ENCODE results near the gene EIF4EBP2. TPM values are rescaled to one million over a fixed set of nuclear protein-coding genes. Genes with fewer than 3 reads are reported as not detected.

EIF4EBP2 gene
- total and polyA plus RNA-seq, 4 donors, result 25.7 to 70.0 (median 33.0) TPM

DNA sequence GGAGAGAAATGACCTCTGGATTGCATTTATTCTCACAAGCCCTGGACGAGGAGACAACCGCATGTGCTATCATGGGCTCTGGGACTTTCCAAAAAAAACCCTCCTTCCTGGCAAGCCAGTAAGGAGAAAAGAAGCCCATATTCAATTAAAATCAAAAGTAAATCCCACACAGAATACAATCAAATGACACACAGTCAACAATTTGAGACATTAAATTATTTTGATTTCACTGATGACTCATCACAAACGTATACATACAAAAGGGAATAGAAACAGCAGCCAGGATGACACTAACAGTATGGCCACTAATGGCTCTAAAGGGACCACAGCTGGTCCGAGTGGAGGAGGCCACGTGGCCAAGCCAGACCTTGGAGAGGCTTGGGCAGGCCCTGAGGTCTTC, 46.4 kb upstream of the EIF4EBP2 start:
- Histone ChIP-seq H3K27me3 (ENCODE audit: control insufficient read depth in 4 of 4, insufficient read depth in 4 of 4, low read length in 3 of 4) (no peaks in the 10 kb centered on the region), H3K36me3 (ENCODE audit: control insufficient read depth in 4 of 4, insufficient read depth in 3 of 4, low read depth in 1 of 4, low read length in 3 of 4) (no peaks in the 10 kb centered on the region), H3K9me3 (ENCODE audit: control insufficient read depth in 4 of 4, low read length in 3 of 4) (no peaks in the 10 kb centered on the region), H3K27ac (ENCODE audit: low read depth in 1 of 2, low read length in 2 of 2) (no peak overlapping the region), H3K4me3 (ENCODE audit: low read depth in 1 of 3, low read length in 3 of 3) (no peak overlapping the region), H3K4me1 (ENCODE audit: control insufficient read depth in 4 of 4, insufficient read depth in 4 of 4, low read length in 3 of 4) (peaks cover 3 to 17% (median 10%) of the 10 kb centered on the region in 4 donors), H3K9ac (ENCODE audit: low read depth in 1 of 2, low read length in 2 of 2) (no peak overlapping the region)
- TF ChIP-seq GABPA (IDR thresholded peaks at IDR 0.05 in 1 of 2, conservative IDR thresholded peaks at IDR 0.05 in 1 of 2) (no peak), TAF1 (conservative IDR thresholded peaks at IDR 0.05) (no peak), FOXA1 (IDR thresholded peaks at IDR 0.05) (no peak), YY1 (IDR thresholded peaks at IDR 0.05) (no peak), SP1 (IDR thresholded peaks at IDR 0.05) (no peak), HNF4A (conservative IDR thresholded peaks at IDR 0.05) (no peak), HNF4G (IDR thresholded peaks at IDR 0.05) (no peak), RAD21 (IDR thresholded peaks at IDR 0.05) (no peak), FOXA2 (IDR thresholded peaks at IDR 0.05) (no peak)
- TF ChIP-seq, protein P1, sequence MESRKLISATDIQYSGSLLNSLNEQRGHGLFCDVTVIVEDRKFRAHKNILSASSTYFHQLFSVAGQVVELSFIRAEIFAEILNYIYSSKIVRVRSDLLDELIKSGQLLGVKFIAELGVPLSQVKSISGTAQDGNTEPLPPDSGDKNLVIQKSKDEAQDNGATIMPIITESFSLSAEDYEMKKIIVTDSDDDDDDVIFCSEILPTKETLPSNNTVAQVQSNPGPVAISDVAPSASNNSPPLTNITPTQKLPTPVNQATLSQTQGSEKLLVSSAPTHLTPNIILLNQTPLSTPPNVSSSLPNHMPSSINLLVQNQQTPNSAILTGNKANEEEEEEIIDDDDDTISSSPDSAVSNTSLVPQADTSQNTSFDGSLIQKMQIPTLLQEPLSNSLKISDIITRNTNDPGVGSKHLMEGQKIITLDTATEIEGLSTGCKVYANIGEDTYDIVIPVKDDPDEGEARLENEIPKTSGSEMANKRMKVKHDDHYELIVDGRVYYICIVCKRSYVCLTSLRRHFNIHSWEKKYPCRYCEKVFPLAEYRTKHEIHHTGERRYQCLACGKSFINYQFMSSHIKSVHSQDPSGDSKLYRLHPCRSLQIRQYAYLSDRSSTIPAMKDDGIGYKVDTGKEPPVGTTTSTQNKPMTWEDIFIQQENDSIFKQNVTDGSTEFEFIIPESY (IDR thresholded peaks at IDR 0.05), result no peak
- TF ChIP-seq, protein P2, sequence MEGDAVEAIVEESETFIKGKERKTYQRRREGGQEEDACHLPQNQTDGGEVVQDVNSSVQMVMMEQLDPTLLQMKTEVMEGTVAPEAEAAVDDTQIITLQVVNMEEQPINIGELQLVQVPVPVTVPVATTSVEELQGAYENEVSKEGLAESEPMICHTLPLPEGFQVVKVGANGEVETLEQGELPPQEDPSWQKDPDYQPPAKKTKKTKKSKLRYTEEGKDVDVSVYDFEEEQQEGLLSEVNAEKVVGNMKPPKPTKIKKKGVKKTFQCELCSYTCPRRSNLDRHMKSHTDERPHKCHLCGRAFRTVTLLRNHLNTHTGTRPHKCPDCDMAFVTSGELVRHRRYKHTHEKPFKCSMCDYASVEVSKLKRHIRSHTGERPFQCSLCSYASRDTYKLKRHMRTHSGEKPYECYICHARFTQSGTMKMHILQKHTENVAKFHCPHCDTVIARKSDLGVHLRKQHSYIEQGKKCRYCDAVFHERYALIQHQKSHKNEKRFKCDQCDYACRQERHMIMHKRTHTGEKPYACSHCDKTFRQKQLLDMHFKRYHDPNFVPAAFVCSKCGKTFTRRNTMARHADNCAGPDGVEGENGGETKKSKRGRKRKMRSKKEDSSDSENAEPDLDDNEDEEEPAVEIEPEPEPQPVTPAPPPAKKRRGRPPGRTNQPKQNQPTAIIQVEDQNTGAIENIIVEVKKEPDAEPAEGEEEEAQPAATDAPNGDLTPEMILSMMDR (IDR thresholded peaks at IDR 0.05; ENCODE audit: low read depth, low read length, missing input control), result no peak
- TF ChIP-seq, protein P3, sequence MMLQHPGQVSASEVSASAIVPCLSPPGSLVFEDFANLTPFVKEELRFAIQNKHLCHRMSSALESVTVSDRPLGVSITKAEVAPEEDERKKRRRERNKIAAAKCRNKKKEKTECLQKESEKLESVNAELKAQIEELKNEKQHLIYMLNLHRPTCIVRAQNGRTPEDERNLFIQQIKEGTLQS (IDR thresholded peaks at IDR 0.05), result no peak
- TF ChIP-seq, protein P4, sequence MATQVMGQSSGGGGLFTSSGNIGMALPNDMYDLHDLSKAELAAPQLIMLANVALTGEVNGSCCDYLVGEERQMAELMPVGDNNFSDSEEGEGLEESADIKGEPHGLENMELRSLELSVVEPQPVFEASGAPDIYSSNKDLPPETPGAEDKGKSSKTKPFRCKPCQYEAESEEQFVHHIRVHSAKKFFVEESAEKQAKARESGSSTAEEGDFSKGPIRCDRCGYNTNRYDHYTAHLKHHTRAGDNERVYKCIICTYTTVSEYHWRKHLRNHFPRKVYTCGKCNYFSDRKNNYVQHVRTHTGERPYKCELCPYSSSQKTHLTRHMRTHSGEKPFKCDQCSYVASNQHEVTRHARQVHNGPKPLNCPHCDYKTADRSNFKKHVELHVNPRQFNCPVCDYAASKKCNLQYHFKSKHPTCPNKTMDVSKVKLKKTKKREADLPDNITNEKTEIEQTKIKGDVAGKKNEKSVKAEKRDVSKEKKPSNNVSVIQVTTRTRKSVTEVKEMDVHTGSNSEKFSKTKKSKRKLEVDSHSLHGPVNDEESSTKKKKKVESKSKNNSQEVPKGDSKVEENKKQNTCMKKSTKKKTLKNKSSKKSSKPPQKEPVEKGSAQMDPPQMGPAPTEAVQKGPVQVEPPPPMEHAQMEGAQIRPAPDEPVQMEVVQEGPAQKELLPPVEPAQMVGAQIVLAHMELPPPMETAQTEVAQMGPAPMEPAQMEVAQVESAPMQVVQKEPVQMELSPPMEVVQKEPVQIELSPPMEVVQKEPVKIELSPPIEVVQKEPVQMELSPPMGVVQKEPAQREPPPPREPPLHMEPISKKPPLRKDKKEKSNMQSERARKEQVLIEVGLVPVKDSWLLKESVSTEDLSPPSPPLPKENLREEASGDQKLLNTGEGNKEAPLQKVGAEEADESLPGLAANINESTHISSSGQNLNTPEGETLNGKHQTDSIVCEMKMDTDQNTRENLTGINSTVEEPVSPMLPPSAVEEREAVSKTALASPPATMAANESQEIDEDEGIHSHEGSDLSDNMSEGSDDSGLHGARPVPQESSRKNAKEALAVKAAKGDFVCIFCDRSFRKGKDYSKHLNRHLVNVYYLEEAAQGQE (IDR thresholded peaks at IDR 0.05), result no peak
- TF ChIP-seq, protein P5, sequence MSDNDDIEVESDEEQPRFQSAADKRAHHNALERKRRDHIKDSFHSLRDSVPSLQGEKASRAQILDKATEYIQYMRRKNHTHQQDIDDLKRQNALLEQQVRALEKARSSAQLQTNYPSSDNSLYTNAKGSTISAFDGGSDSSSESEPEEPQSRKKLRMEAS (IDR thresholded peaks at IDR 0.05), result no peak
- no peak for DNase-seq (ENCODE audit: low spot score)
- 64% methylated on average over 5 of the region's 5 CpGs for WGBS

DNA sequence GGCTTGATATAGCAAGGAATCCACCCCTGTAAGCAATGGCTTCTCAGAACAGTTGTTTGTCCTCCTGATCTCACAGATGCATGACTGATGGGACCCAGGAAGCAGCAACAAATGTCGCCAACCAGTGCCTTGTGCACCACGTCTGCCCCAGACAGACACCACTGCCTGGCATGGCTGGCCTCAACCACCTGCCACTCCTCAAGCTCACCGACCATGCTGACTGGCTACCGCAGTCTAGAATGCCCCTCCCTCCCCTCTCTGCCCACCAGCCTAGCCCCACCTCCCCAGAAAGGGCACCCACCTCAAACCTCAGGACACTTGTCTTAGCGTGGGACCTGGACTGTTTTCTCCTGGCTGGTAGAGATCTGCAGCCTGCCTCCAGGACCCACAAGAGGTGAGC, 45.5 kb upstream of the EIF4EBP2 start:
- Histone ChIP-seq H3K27me3 (ENCODE audit: control insufficient read depth in 4 of 4, insufficient read depth in 4 of 4, low read length in 3 of 4) (no peaks in the 10 kb centered on the region), H3K4me1 (ENCODE audit: control insufficient read depth in 4 of 4, insufficient read depth in 4 of 4, low read length in 3 of 4) (peaks cover 0 to 11% (median 4%) of the 10 kb centered on the region in 4 donors), H3K9ac (ENCODE audit: low read depth in 1 of 2, low read length in 2 of 2) (no peak overlapping the region), H3K36me3 (ENCODE audit: control insufficient read depth in 4 of 4, insufficient read depth in 3 of 4, low read depth in 1 of 4, low read length in 3 of 4) (no peaks in the 10 kb centered on the region), H3K4me3 (ENCODE audit: low read depth in 1 of 3, low read length in 3 of 3) (no peak overlapping the region), H3K9me3 (ENCODE audit: control insufficient read depth in 4 of 4, low read length in 3 of 4) (no peaks in the 10 kb centered on the region), H3K27ac (ENCODE audit: low read depth in 1 of 2, low read length in 2 of 2) (no peak overlapping the region)
- TF ChIP-seq YY1 (IDR thresholded peaks at IDR 0.05) (no peak), HNF4A (conservative IDR thresholded peaks at IDR 0.05) (no peak), JUND (IDR thresholded peaks at IDR 0.05) (no peak), FOXA2 (IDR thresholded peaks at IDR 0.05) (no peak), GABPA (IDR thresholded peaks at IDR 0.05 in 1 of 2, conservative IDR thresholded peaks at IDR 0.05 in 1 of 2) (no peak), NR2F2 (IDR thresholded peaks at IDR 0.05) (no peak), RXRA (IDR thresholded peaks at IDR 0.05) (no peak), HNF4G (IDR thresholded peaks at IDR 0.05) (no peak), TAF1 (conservative IDR thresholded peaks at IDR 0.05) (no peak)
- TF ChIP-seq, protein P5 (IDR thresholded peaks at IDR 0.05), result no peak
- TF ChIP-seq, protein P4 (IDR thresholded peaks at IDR 0.05), result no peak
- TF ChIP-seq, protein P3 (IDR thresholded peaks at IDR 0.05), result no peak
- TF ChIP-seq, protein P1 (IDR thresholded peaks at IDR 0.05), result no peak
- 90% methylated on average over 5 of the region's 5 CpGs for WGBS
- DNase-seq (ENCODE audit: low spot score), result no peak
